A549 (cell line): ENCODE results near the gene SERPINB2. TPM values are rescaled to one million over a fixed set of nuclear protein-coding genes. Genes with fewer than 3 reads are reported as not detected.
A peak's percentile ranks its signal among the peaks of the same experiment; 100 is the strongest.

ENCODE experiments used
- ATAC-seq, 2 experiments: fragments of 200-7000 bp in 1 of 2; fragments of >200 bp in 1 of 2; cut with Nextera tagmentation in 1 of 2; cut with Tn5 transposase in 1 of 2; 3 replicates each; pipeline versions ENCODE4 v1.8.0 to v1.9.1; 2018 to 2020; ENCODE audit warnings: mild to moderate bottlenecking in 1 of 2, moderate library complexity in 1 of 2
- CTCF ChIA-PET: fragments of 300-600 bp; sonication (Branson Sonifier 250); formaldehyde crosslinking; extraction: SDS; loops from one replicate; lab custom pipeline; 2021; ENCODE audit warnings: antibody characterized with exemption, inconsistent platforms; lab: Yijun Ruan, JAX
- POLR2A ChIA-PET: fragments of 350-600 bp; formaldehyde crosslinking; extraction: SDS; loops from one replicate; lab custom pipeline; 2021; ENCODE audit warnings: antibody characterized with exemption, inconsistent platforms; lab: Yijun Ruan, JAX
- DNase-seq, 2 experiments: peaks; one replicate each; pipeline versions ENCODE4 v3.0.0 to v3.0.0-alpha.2; 2011 to 2016; ENCODE audit warnings: low read depth in 1 of 2, low spot score in 1 of 2
- FAIRE-seq: peaks from 2 replicates; lab custom pipeline; 2011; peaks lifted over from hg19 to GRCh38; lab: Jason Lieb, UNC
- H3K27ac ChIP-seq, 2 experiments: fragments of >200 bp; sonication (Bioruptor Twin); formaldehyde crosslinking; 3 replicates each; pipeline ENCODE4 v1.5.1; 2016 to 2017
- H3K4me1 ChIP-seq: fragments of >200 bp; sonication (Bioruptor Twin); formaldehyde crosslinking; 3 replicates; pipeline ENCODE4 v1.6.1; 2016
- H3K4me2 ChIP-seq: fragments of >200 bp; sonication (Bioruptor Twin); formaldehyde crosslinking; 3 replicates; pipeline ENCODE4 v1.6.1; 2016
- H3K4me3 ChIP-seq: fragments of >200 bp; sonication (Bioruptor Twin); formaldehyde crosslinking; 3 replicates; pipeline ENCODE4 v1.5.1; 2016
- H3K9me3 ChIP-seq: fragments of >200 bp; sonication (Bioruptor Twin); formaldehyde crosslinking; 3 replicates; pipeline ENCODE4 v1.6.1; 2016
- BCL3 ChIP-seq: fragments of >200 bp; sonication (Bioruptor Twin); formaldehyde crosslinking; IDR thresholded peaks from 3 replicates; pipeline ENCODE4 v1.6.1; 2016
- BHLHE40 ChIP-seq: IDR thresholded peaks from 2 replicates; pipeline ENCODE4 v1.6.1; 2012; ENCODE audit warnings: low read depth, low read length, inconsistent platforms
- CBX2 ChIP-seq: fragments of 200-600 bp; sonication (generic); IDR thresholded peaks from 2 replicates; pipeline ENCODE4 v1.6.1; 2016; ENCODE audit warnings: low read depth, mild to moderate bottlenecking, borderline replicate concordance
- CEBPB ChIP-seq, 2 experiments: fragments of >200 bp in 1 of 2; sonication (Bioruptor Twin) in 1 of 2; formaldehyde crosslinking in 1 of 2; IDR thresholded peaks; 2 replicates each; pipeline ENCODE4 v1.6.1; 2012 to 2016
- FOXS1 ChIP-seq: fragments of 250-450 bp; sonication (Bioruptor Pico); IDR thresholded peaks from 2 replicates; pipeline ENCODE4 v1.5.0; 2020; ENCODE audit warnings: mild to moderate bottlenecking, moderate library complexity
- GATA3 ChIP-seq: IDR thresholded peaks from 2 replicates; pipeline ENCODE4 v1.6.1; 2012; ENCODE audit warnings: borderline replicate concordance
- HEYL ChIP-seq: fragments of 250-450 bp; sonication (Bioruptor Pico); IDR thresholded peaks from 2 replicates; pipeline ENCODE4 v1.8.0; 2021; ENCODE audit warnings: mild to moderate bottlenecking, moderate library complexity
- KDM1A ChIP-seq: fragments of 200-600 bp; sonication (generic); IDR thresholded peaks from 2 replicates; pipeline ENCODE4 v1.6.1; 2016; ENCODE audit warnings: low read depth, mild to moderate bottlenecking
- MAFK ChIP-seq: fragments of 450-650 bp; IDR thresholded peaks from 2 replicates; pipeline ENCODE4 v1.6.1; 2014; ENCODE audit not compliant: partially characterized antibody
- MAZ ChIP-seq: fragments of 150-350 bp; IDR thresholded peaks from 2 replicates; pipeline ENCODE4 v1.6.1; 2014; ENCODE audit warnings: antibody characterized with exemption, low read depth, low read length, borderline replicate concordance
- MYC ChIP-seq: IDR thresholded peaks from 2 replicates; pipeline ENCODE4 v1.6.1; 2012; ENCODE audit warnings: mild to moderate bottlenecking, inconsistent platforms, low read length, improper control_type of control experiment, borderline replicate concordance
- NPAS2 ChIP-seq: fragments of 250-450 bp; sonication (Bioruptor Pico); IDR thresholded peaks from 2 replicates; pipeline ENCODE4 v1.8.0; 2022; ENCODE audit warnings: mild to moderate bottlenecking, moderate library complexity, borderline replicate concordance
- NR3C1 ChIP-seq: fragments of >200 bp; sonication (Bioruptor Twin); formaldehyde crosslinking; IDR thresholded peaks from 3 replicates; pipeline ENCODE4 v1.6.1; 2017
- POLR2AphosphoS2 ChIP-seq: conservative IDR thresholded peaks from 2 replicates; pipeline ENCODE4 v1.6.1; 2012; ENCODE audit warnings: low read length, improper control_type of control experiment, inconsistent platforms
- RAD21 ChIP-seq, 2 experiments: fragments of >200 bp in 1 of 2; sonication (Bioruptor Twin) in 1 of 2; formaldehyde crosslinking in 1 of 2; IDR thresholded peaks in 1 of 2; conservative IDR thresholded peaks in 1 of 2; 2 replicates in 1 of 2; 3 replicates in 1 of 2; pipeline ENCODE4 v1.6.1; 2012 to 2018; ENCODE audit warnings: inconsistent platforms in 1 of 2
- RFX5 ChIP-seq: fragments of 450-650 bp; IDR thresholded peaks from 2 replicates; pipeline ENCODE4 v1.7.1; 2014; ENCODE audit warnings: antibody characterized with exemption, mild to moderate bottlenecking, moderate library complexity
- SMC3 ChIP-seq: fragments of >200 bp; sonication (Bioruptor Twin); formaldehyde crosslinking; IDR thresholded peaks from 3 replicates; pipeline ENCODE4 v1.6.1; 2018; ENCODE audit warnings: inconsistent platforms
- SREBF2 ChIP-seq: fragments of 450-650 bp; IDR thresholded peaks from 2 replicates; pipeline ENCODE4 v1.6.1; 2014; ENCODE audit warnings: mild to moderate bottlenecking, moderate library complexity
- TP53 ChIP-seq: fragments of 250-450 bp; sonication (Bioruptor Pico); IDR thresholded peaks from 2 replicates; pipeline ENCODE4 v1.5.0; 2021; ENCODE audit warnings: mild to moderate bottlenecking, moderate library complexity
- USF2 ChIP-seq: fragments of 450-650 bp; IDR thresholded peaks from 2 replicates; pipeline ENCODE4 v1.6.1; 2014; ENCODE audit warnings: antibody characterized with exemption
- ZFP36 ChIP-seq: fragments of 450-650 bp; IDR thresholded peaks from 2 replicates; pipeline ENCODE4 v1.6.1; 2014; ENCODE audit warnings: borderline replicate concordance; ENCODE audit not compliant: partially characterized antibody
- WGBS: methylation state at CpG from one replicate; pipeline ENCODE4 v1.1.6; 2017; ENCODE audit errors: missing lambda C conversion rate; 5-methylcytosine and 5-hydroxymethylcytosine counted together
- polyA plus RNA-seq, 4 experiments: library from polyadenylated mRNA; depleted of rRNA in 3 of 4; stranded (reverse); fragments of >200 nt; fragmentation: RNase III in 1 of 4; extraction: RNeasy Plus Mini Kit Qiagen cat#74134 plus additional on column Dnase treatment in 1 of 4; gene quantifications; 2 replicates in 3 of 4; 3 replicates in 1 of 4; pipeline ENCODE4 v1.2.3, GENCODE V29; 2011 to 2017
- TF ChIP-seq, protein P1 (sequence below): fragments of >200 bp; sonication (Bioruptor Twin); formaldehyde crosslinking; IDR thresholded peaks from 3 replicates; pipeline ENCODE4 v1.5.1; 2016

Gene SERPINB2
- polyA plus RNA-seq, 2 of the 4 experiments (the other 2 are of a cell fraction), result not detected

- H3K4me1 ChIP-seq, result no peaks in the 10 kb centered on the region
- no peak overlapping the region for H3K4me3 ChIP-seq
- H3K4me2 ChIP-seq, result no peak overlapping the region
- FAIRE-seq (no peak), ATAC-seq (no peak), DNase-seq (no peak)
- WGBS, result 34% methylated on average over 5 of the region's 6 CpGs
- ChIA-PET POLR2A (no interaction called here), CTCF (interaction anchor here (1.0 to 1.5 kb wide), 4 partner anchors 11 to 105 kb away, joined by 3 to 9 read pairs (median 6); no protein-coding TSS in a partner anchor)
- TF ChIP-seq MAZ (no peak), HEYL (CRISPR knock-in tag) (no peak), ZFP36 (no peak), TP53 (CRISPR knock-in tag) (no peak), NR3C1 (no peak), CEBPB (IDR thresholded peaks at IDR 0.05) (no peak), MYC (no peak), CBX2 (no peak), GATA3 (no peak), SREBF2 (no peak), BCL3 (no peak)
- no peak overlapping the region for H3K27ac ChIP-seq
- H3K9me3 ChIP-seq, result no peaks in the 10 kb centered on the region
Observed at GRCh38 chr18:63890237-63890949, 2.9 kb downstream of the SERPINB2 start.

DNA sequence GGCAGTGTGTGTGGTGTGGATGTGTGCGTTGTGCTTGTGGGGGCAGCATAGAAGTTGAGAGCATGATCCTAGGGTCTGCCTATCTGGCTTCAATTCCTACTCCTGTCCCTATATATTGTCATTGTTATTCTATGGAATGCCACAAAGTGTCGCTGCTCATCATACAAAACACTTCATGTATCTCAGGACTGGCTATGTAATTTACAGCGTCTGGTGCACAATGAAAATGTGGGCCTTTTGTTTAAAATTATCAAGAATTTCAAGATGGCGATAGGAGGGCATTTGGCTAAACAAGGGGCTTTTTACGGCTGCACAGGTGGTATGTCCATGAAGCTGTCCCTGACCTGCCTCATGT is 3.4 kb downstream of the SERPINB2 start:
- H3K27ac ChIP-seq, result no peak overlapping the region
- TF ChIP-seq BHLHE40 (no peak), CBX2 (no peak), BCL3 (no peak), SMC3 (peak; percentile 37; the same call in 1 of the 3 replicates), TP53 (CRISPR knock-in tag) (no peak), NPAS2 (CRISPR knock-in tag) (no peak), RAD21 (conservative IDR thresholded peaks at IDR 0.05 in 1 of 2, IDR thresholded peaks at IDR 0.05 in 1 of 2) (peak; percentile 35 to 55; a peak in 4 of 5 replicates), MAFK (no peak), RFX5 (no peak), KDM1A (no peak), FOXS1 (CRISPR knock-in tag) (no peak), USF2 (no peak), POLR2AphosphoS2 (no peak)
- TF ChIP-seq, protein P1, sequence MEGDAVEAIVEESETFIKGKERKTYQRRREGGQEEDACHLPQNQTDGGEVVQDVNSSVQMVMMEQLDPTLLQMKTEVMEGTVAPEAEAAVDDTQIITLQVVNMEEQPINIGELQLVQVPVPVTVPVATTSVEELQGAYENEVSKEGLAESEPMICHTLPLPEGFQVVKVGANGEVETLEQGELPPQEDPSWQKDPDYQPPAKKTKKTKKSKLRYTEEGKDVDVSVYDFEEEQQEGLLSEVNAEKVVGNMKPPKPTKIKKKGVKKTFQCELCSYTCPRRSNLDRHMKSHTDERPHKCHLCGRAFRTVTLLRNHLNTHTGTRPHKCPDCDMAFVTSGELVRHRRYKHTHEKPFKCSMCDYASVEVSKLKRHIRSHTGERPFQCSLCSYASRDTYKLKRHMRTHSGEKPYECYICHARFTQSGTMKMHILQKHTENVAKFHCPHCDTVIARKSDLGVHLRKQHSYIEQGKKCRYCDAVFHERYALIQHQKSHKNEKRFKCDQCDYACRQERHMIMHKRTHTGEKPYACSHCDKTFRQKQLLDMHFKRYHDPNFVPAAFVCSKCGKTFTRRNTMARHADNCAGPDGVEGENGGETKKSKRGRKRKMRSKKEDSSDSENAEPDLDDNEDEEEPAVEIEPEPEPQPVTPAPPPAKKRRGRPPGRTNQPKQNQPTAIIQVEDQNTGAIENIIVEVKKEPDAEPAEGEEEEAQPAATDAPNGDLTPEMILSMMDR, result peak; percentile 36; the same call in 1 of the 3 replicates
- POLR2A ChIA-PET, result no interaction called here
- WGBS, result 4% methylated on average over 5 of the region's 5 CpGs
- H3K4me1 ChIP-seq, result no peaks in the 10 kb centered on the region
- no peak overlapping the region for H3K4me2 ChIP-seq
- CTCF ChIA-PET, result interaction anchor here (1.3 to 1.5 kb wide), 2 partner anchors 45 to 104 kb away, joined by 6 to 9 read pairs; no protein-coding TSS in a partner anchor
- peak; percentile 6 to 38 for DNase-seq
- H3K9me3 ChIP-seq, result no peaks in the 10 kb centered on the region
- ATAC-seq, result peak; percentile 56 to 85; a peak in 5 of 6 replicates
- no peak for FAIRE-seq
- no peak overlapping the region for H3K4me3 ChIP-seq
